ENCODE measurements around the gene ANKRD65.

Gene ANKRD65

DNA sequence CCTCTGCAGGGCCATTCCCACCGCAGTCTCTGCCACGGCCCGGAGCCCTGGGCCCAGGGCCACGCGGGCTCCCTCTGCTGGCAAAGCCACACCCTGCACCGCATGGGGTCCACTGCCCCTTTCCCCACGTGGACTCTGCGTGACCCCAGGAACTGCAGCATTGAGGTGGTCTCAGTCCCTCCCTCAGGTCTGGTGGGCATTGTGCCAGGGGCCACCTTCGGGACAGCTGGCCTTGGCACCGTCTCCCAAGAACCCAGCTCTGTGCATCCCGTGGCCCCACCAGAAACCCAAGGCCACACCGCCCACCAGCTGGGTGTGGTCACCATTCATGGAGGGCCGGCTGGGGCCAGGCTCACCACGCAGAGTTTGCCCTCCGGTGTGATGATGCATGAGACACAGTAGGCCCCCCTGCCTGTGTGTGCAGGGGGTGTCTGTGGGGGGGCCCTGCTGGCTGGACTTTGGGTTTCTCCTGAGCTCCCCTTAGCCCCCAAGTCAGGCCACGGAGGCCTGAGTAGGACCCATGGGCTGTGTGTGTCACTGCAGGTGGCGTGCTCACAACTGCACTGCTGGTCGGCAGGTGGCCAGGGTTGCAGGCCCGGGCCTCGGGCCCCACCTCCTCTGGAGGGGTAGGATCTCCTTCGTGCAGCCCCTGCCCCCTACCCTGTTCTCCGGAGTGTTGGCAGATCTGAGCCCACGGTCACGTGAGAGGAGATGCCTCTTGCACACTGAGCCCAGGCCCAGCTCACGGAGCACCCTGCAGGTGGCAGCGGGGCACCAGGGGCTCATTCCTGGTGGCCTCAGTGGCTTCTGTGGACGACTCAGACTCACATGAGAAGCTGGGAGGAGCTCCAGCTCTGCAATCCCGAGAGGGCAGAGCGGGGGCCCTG is 20.2 kb upstream of the ANKRD65 start:
- peak; percentile 26 to 30 for DNase-seq

DNA sequence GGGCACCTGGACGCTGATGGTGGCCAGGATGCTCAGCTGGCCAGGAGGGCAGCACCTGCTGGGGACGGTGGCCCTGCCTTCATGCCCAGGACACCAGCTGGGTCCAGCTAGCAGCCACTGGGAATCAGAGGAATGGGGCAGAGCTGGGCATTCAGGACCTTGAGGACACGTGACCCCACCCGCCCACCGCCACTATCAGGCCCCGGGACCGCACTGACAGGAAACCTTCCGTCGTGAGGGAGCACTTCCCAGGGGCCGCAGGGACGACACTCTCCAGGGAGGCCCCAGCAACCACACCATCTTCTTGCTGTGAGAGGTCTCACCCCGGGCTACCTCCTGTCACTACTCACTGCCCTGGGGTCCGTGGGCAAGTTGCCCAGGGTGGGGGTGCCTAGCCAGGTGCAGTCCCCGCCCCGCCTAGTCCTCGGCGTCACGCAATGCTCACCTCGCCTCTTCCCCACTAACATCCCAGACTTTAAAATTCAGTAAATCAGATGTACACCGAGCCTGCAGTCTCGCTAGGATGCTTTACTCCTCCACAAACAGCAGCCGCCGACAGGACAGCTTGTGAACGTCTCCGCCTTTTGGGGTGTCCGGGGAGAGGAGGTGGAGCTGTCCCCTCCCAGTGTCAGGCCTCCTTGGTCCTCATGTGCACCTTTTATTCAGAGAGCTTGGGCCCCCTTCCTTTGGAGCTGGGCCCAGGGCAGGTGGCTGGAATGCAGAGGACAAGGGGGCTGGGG is 19.4 kb upstream of the ANKRD65 start:
- no peak for DNase-seq

DNA sequence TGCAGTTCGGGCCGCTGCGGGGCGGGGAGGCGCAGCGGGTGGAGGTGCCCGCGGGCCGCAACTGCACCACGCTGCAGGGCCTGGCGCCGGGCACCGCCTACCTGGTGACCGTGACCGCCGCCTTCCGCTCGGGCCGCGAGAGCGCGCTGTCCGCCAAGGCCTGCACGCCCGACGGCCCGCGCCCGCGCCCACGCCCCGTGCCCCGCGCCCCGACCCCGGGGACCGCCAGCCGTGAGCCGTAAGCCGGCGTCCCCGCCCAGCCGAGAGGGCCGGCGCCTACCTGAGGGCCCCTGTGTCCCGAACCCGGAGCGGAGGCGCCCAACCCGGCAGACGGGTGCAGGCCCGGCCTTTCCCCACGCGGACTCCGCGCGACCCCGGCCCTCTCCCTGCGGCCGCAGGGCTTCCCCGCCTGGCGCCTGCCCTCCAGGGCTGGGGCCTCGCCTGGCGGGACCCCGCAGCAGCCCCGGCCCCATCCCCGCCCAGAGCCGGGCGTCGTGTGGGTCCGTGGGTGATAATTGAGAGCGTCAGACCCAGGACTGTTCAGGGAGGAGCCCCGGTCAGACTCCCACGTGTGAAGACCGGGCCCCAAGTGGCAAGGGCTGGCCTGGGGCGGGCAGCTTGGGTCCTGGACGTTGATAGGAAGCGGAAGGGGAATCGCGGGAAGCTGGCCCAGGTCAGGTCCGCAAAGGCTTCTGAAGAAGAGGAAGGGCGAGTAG is 18.6 kb upstream of the ANKRD65 start:
- DNase-seq, result no peak

DNA sequence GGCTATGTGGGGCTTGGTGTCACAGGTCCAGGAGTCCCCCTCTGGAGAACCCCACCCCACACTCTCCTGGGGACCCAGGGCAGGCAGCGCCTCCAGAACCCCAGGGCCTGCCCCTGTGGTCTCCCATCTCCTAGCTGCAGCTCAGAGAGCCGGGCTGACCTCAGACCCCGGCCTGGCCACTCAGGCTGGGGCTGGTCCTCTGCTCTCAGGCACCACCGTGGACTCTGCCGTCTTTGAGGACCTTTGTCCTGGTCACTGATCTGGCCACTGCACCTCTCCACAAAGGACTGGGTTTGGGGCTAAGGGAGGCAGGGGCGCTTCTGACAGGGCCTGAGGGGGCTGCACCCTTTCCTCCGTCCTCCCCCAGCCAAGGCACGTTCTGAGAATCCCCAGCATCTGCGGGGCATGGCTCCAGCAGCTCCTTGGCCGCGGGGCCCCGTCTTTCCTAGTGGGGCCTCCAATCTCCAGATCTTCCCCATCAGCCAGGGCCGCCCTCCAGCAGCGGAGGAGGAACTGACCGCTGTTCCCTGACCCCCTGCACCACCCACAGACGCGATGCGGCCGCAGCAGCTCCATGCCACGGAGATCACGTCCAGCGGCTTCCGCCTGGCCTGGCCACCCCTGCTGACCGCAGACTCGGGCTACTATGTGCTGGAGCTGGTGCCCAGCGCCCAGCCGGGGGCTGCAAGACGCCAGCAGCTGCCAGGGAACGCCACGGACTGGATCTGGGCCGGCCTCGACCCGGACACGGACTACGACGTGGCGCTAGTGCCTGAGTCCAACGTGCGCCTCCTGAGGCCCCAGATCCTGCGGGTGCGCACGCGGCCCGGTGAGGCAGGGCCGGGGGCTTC is 17.7 kb upstream of the ANKRD65 start:
- no peak for DNase-seq

DNA sequence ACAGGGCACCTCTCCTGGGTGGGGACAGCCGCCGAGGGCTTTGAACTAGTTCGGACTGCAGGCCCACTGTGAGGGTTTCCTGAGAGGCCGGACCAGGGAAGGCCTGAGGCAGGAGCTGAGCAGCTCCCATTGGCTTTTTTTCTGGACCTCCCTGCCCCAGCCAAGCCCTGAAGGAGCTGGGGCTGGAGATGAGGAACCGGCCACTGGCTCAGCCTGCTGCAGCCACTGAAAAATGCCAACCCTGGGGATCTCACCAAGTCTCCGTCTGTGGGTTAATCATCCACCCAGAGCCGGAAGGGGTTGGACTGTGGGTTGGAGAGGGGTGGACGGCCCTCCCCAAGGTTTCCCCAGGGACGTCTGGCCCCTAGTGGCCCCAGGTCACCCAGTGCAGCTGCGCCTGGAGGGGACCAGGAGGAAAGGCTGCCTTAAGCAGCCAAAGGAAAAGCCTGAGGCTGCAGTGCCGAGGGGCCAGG is 16.9 kb upstream of the ANKRD65 start:
- DNase-seq, result no peak

- DNase-seq, result no peak
Measured at GRCh38 chr1:1437033-1437903, 16.2 kb upstream of the ANKRD65 start.

GRCh38 chr1:1436630-1437032 is 15.6 kb upstream of the ANKRD65 start:
- no peak for DNase-seq

DNA sequence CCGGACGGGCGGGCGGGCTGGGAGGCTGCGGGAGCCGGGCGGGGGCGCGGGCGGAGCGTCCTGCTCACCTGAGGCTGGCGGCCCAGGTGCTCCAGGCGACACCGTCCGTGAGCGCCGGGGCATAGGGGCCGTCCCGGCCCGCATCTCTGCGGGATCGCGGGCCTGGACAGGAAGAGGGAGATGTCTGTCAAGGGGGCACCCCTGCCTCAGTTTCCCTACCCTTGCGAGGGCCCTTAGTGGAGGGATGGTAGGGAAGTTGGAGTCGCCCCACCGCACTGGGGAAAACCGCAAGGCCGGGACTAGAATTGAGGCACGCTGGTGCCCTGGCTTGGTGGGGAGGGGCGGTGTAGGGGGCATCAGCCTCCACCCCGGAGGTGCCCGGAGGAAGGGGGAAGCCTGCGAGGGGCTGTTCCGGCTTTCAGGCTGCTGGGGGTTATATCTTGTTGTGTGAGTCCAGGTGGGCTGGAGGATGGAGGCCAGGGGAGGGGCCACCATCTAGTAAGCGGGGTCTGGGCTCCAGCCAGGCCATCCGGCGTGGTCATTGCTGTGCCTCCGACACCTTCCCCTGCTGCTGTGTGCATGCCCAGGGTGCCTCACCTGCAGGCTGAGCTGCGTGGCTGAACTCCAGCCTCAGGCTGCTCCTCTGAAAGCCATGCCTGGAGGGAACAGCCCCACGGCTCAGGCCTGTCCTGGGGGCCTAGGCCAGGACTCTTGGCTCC is 15.0 kb upstream of the ANKRD65 start:
- DNase-seq, result no peak

DNA sequence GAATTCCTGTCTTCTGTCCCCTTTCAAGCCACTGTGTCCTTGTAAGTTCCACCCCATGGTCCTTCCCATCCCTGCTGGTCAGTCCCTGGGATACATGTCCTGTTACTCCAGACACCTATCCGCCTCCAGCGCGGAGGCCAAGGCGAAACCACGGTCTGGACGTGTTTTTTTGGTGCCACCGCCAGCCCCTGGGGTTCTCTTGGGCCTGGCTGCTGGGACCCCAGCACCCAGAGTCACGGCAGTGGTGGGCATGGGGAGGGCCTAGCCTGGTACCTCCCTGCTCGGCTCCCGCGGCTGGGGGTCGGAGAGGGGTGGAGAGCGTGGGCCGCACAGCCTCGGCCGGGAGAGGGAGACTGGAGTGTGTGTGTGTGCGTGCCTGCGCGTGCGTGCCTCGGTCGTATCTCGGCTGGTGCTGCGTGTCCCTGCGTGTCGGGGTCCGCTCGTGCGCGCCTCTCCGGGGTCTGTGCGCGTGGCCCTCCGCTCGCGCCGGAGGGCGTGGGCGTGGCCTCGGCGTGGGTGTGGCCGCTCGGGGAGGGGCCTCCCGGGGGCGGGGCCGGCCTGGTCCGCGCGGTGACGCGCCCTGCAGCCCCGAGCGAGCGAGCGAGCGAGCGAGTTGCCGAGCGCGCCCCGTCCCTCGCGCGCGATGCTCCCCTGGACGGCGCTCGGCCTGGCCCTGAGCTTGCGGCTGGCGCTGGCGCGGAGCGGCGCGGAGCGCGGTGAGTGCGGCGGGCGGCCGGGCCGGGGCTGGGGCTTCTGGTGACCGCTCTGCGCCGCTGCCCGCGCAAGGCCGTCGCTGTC is 14.2 kb upstream of the ANKRD65 start, which contains the start of gene VWA1:
VWA1 (plus strand) TSS at position 585 of the 798 bp plus-strand sequence; CDS start at position 644, 59 bp downstream.
- DNase-seq, result peak; percentile 35 to 65

DNA sequence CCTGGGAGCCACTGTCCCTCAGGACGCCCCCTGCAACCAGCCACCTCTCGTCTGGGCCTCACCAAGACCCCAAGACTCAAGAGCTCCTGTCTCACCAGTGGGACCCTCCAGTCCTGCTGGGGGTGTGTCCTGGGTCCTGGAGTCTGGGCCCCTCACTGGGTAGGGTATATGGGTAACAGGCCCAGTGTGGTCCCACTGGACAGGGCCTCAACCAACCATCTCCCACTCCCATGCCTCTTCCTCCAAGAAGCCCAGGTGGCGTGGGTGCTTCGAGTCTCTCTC is 13.7 kb upstream of the ANKRD65 start:
- DNase-seq, result no peak

GRCh38 chr1:1434131-1434823 is 13.2 kb upstream of the ANKRD65 start:
- no peak for DNase-seq

DNA sequence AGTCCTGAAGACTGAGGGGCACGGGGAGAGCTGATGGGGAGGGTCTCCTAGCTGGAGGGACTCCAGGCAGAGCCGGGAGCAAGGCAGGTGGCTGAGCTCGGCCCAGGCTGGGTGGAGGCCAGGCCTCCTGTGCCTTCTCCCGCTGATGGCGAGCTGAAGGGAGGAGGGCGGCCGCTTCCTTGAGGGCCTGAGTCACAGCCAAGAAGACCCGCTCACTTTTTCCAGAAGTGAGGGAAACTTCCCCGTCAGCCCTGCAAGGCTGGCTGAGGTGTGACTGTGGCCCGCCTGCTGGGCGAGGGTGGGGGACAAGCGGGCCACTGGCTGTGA is 12.7 kb upstream of the ANKRD65 start:
- DNase-seq, result no peak

GRCh38 chr1:1432951-1433803 is 12.1 kb upstream of the ANKRD65 start:
- peak; percentile 74 to 88 for DNase-seq

DNA sequence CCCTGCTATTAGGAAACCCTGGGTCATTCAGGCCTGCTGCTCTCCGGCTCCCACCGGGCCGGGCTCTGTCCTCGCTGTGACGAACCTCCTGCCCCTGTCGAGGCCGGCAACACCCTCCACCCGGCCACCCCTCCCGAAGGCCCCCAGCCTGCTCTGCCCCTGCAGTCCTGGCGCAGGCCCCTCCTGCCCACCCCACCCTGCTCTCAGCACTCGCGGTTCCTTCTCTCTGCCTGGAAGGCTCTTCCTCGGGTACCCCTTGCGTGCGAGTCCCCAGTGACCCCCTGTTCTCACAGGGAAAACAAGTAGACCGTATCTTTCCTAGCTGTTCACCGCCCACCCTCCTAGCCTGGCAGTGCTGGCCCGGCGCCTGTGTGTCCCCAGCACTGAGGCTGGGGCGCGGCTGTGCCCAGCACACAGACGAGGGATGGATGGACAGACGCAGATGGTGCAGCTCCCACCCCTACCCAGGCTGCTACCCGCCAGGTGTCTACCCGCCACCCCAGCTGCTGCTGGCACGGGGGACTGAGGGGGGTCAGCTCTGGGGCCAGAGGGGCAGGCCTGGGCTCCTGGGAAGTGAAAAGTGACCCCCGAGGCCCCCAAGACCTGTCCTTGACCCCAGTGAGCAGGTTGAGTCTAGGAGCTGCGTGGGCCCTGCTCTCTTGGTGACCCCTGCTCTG is 11.3 kb upstream of the ANKRD65 start:
- DNase-seq, result peak in 1 of 2 experiments; percentile 54

DNA sequence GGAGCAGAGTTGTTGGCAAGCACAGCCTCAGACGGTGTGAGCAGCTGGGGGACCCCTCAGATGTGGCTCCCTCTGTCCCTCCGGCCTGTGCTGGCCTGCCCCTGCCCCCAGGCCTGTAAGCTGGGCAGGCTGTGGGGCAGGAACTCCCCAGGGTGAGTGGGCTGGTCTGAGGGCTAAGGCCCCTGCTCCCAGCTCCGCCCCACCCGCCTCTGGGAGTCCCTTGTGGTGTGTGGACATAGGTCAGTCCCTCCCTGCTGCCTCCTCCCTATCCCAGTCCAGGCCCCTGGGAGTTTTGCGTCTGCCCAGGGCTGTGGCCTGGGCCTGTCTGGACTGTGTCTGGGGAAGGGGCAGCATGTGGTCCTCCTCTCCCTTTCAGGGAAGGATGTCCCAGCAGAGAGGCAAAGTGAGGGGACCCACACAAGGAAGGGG is 10.8 kb upstream of the ANKRD65 start:
- DNase-seq, result peak; percentile 34 to 70

GRCh38 chr1:1430992-1431844 is 10.1 kb upstream of the ANKRD65 start:
- DNase-seq, result peak in 1 of 2 experiments; percentile 53
